Thoracic aorta (tissue), 2 donors: Measurements from ENCODE around the gene UBL3. TPM values are rescaled to one million over a fixed set of nuclear protein-coding genes. Genes with fewer than 3 reads are reported as not detected.

Source experiments
- ATAC-seq: fragments of 150-250 bp; one replicate; pipeline ENCODE4 v1.8.0; 2017; ENCODE audit warnings: low read depth; ENCODE audit not compliant: insufficient number of reproducible peaks, low FRiP score
- DNase-seq: peaks from one replicate; pipeline ENCODE4 v3.0.0-alpha.2; 2020; ENCODE audit warnings: low spot score
- H3K27ac ChIP-seq, 2 donors: fragments of 200-600 bp; sonication (generic); 1 replicate in 1 of 2; 2 replicates in 1 of 2; pipeline ENCODE4 v1.5.1; 2016; ENCODE audit warnings: mild to moderate bottlenecking in 2 of 2, moderate library complexity in 2 of 2
- H3K27me3 ChIP-seq: fragments of 200-600 bp; sonication (generic); replicated peaks from 2 replicates; pipeline ENCODE4 v1.6.0; 2016; ENCODE audit warnings: mild to moderate bottlenecking; ENCODE audit not compliant: insufficient read depth
- H3K36me3 ChIP-seq: fragments of 200-600 bp; sonication (generic); one replicate; pipeline ENCODE4 v1.5.1; 2016
- H3K4me1 ChIP-seq, 2 donors: fragments of 200-600 bp; sonication (generic); 1 replicate in 1 of 2; 2 replicates in 1 of 2; pipeline versions ENCODE4 v1.5.1 to v1.6.0; 2016; ENCODE audit warnings: low read depth in 2 of 2, mild to moderate bottlenecking in 1 of 2; ENCODE audit not compliant: control insufficient read depth in 1 of 2
- H3K4me3 ChIP-seq: fragments of 200-600 bp; sonication (generic); 2 replicates; pipeline ENCODE4 v1.5.1; 2016; ENCODE audit warnings: mild to moderate bottlenecking
- H3K9me3 ChIP-seq: fragments of 200-600 bp; sonication (generic); 2 replicates; pipeline ENCODE4 v1.5.1; 2016
- CTCF ChIP-seq: fragments of 200-600 bp; sonication (generic); IDR thresholded peaks from one replicate; pipeline ENCODE4 v1.5.1; 2019; ENCODE audit warnings: antibody characterized with exemption
- total RNA-seq, 2 donors: library from RNA; depleted of rRNA; stranded (reverse); fragments of >200 nt; gene quantifications; one replicate each; pipeline versions ENCODE4 v1.1.0 to v1.2.3, GENCODE V29; 2016

The UBL3 gene
- total RNA-seq, 2 donors from 2014 or later: 24.4 to 32.6 TPM

GRCh38 chr13:29805994-29806979 lies 44.1 kb downstream of the UBL3 start:
- peaks cover 21 to 51% of the 10 kb centered on the region in 2 donors for H3K4me1 ChIP-seq
- ATAC-seq: no peak
- TF ChIP-seq CTCF: no peak
- H3K36me3 ChIP-seq: no peaks in the 10 kb centered on the region
- no peak for DNase-seq
- no peak overlapping the region for H3K27ac ChIP-seq
- H3K4me3 ChIP-seq: no peak overlapping the region
- no peaks in the 10 kb centered on the region for H3K27me3 ChIP-seq
- no peaks in the 10 kb centered on the region for H3K9me3 ChIP-seq

- peaks cover 13 to 29% of the 10 kb centered on the region in 2 donors for H3K4me1 ChIP-seq
- ATAC-seq (no peak), DNase-seq (no peak)
- no peak for TF ChIP-seq CTCF
- no peak overlapping the region for H3K4me3 ChIP-seq
- H3K9me3 ChIP-seq: no peaks in the 10 kb centered on the region
- no peaks in the 10 kb centered on the region for H3K36me3 ChIP-seq
- no peaks in the 10 kb centered on the region for H3K27me3 ChIP-seq
- H3K27ac ChIP-seq: no peak overlapping the region
Observed at GRCh38 chr13:29803221-29803620, 47.2 kb downstream of the UBL3 start.

- no peak overlapping the region for H3K4me3 ChIP-seq
- no peak for ATAC-seq
- no peak for TF ChIP-seq CTCF
Observed at GRCh38 chr13:29802621-29803020, 47.8 kb downstream of the UBL3 start.

GRCh38 chr13:29801737-29802305 lies 48.6 kb downstream of the UBL3 start:
- no peak for ATAC-seq
- H3K9me3 ChIP-seq: no peaks in the 10 kb centered on the region
- no peaks in the 10 kb centered on the region for H3K36me3 ChIP-seq
- no peaks in the 10 kb centered on the region for H3K27me3 ChIP-seq
- no peak for TF ChIP-seq CTCF
- H3K4me3 ChIP-seq: no peak overlapping the region
- H3K4me1 ChIP-seq: peaks cover 5 to 18% of the 10 kb centered on the region in 2 donors
- no peak for DNase-seq
- H3K27ac ChIP-seq: no peak overlapping the region

More at GRCh38 chr13:29802621-29803020, 47.8 kb downstream of the UBL3 start:
- DNase-seq: no peak
- Histone ChIP-seq H3K27ac (no peak overlapping the region), H3K36me3 (no peaks in the 10 kb centered on the region), H3K27me3 (no peaks in the 10 kb centered on the region), H3K4me1 (peaks cover 12 to 25% of the 10 kb centered on the region in 2 donors), H3K9me3 (no peaks in the 10 kb centered on the region)

GRCh38 chr13:29801102-29801501 lies 49.3 kb downstream of the UBL3 start:
- Histone ChIP-seq H3K27me3 (no peaks in the 10 kb centered on the region), H3K4me1 (peaks cover 5 to 13% of the 10 kb centered on the region in 2 donors), H3K4me3 (no peak overlapping the region), H3K36me3 (no peaks in the 10 kb centered on the region), H3K9me3 (no peaks in the 10 kb centered on the region), H3K27ac (no peak overlapping the region)
- ATAC-seq: no peak
- no peak for DNase-seq
- TF ChIP-seq CTCF: no peak
